Uterus (tissue), 2 donors: ENCODE results near the gene TMEM131L.

Source experiments
- CTCF ChIP-seq, 4 experiments: fragments of 200-600 bp in 2 of 4; fragments of 450-650 bp in 2 of 4; sonication (generic) in 2 of 4; IDR thresholded peaks; one replicate each; pipeline ENCODE4 v1.5.1; 2016 to 2019; ENCODE audit warnings: antibody characterized with exemption in 4 of 4, mild to moderate bottlenecking in 2 of 4, moderate library complexity in 1 of 4
- POLR2A ChIP-seq, 2 donors: fragments of 450-650 bp; IDR thresholded peaks; one replicate each; pipeline ENCODE4 v1.6.1; 2016; ENCODE audit warnings: antibody characterized with exemption in 2 of 2, mild to moderate bottlenecking in 1 of 2, moderate library complexity in 1 of 2

GRCh38 chr4:153529646-153530045 lies 63.5 kb downstream of the TMEM131L start:
- no peak for TF ChIP-seq CTCF (IDR thresholded peaks at IDR 0.05)
- no peak for TF ChIP-seq POLR2A (IDR thresholded peaks at IDR 0.05)
